Activated T-helper 9 cell treated with anti-CD3 and anti-CD28 coated beads, Interleukin-2, amount 50 U/mL, for 16 hours (primary cell): ENCODE results near the gene CLCN4.
A peak's percentile ranks its signal among the peaks of the same experiment; 100 is the strongest.

Experiments
- DNase-seq: peaks from one replicate; pipeline ENCODE4 v3.0.0-alpha.2; 2020; ENCODE audit warnings: low read depth

CLCN4 gene

DNA sequence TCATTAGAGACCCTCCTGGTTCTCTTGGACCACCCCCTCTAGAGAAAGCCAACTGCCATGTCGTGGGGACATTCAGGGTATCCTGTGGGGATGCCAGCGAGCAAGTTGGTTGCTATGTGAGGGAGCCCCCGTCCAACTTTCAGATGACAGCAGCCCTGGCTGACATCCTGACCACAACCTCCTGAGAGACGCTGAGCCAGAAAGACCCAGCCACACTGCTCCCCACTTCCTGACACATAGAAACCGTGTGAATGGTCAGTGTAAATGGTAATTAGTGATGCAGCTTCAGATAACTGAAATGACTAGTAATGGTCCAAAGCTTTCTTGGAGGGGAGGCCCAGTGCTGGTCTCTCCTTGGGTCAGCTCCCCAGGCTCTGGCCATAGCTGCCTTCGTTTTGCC is 10.8 kb downstream of the CLCN4 start:
- DNase-seq, result no peak

GRCh38 chrX:10168226-10168625 is 11.5 kb downstream of the CLCN4 start:
- DNase-seq, result no peak

- DNase-seq, result no peak
Observed at GRCh38 chrX:10169175-10169574, 12.4 kb downstream of the CLCN4 start.

GRCh38 chrX:10171249-10171648 is 14.5 kb downstream of the CLCN4 start:
- no peak for DNase-seq

DNA sequence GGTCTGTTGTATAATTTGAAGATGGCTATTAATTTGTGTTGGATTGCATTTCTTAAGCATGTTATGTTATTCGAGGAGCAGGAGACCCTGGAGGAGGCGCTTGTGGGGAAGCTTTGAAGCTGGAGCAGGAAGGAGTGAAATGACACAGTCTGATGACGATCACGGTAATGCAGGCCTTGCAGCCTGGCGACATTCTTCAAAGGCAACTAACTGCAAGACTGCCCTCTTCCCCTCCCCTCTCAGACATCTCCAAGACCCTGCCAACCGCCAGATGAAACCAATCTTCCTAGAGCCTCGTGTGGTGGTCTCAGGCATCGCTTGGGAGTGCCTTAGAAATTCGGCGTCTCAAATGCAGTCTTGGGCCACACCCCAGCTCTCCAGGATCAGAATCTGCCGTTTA is 16.1 kb downstream of the CLCN4 start:
- no peak for DNase-seq

GRCh38 chrX:10173331-10173900 is 16.6 kb downstream of the CLCN4 start:
- DNase-seq, result no peak

- DNase-seq, result no peak
Observed at GRCh38 chrX:10174051-10174450, 17.3 kb downstream of the CLCN4 start.

- DNase-seq, result no peak
Observed at GRCh38 chrX:10174810-10175209, 18.0 kb downstream of the CLCN4 start.

- DNase-seq, result no peak
Observed at GRCh38 chrX:10175319-10175871, 18.6 kb downstream of the CLCN4 start.

DNA sequence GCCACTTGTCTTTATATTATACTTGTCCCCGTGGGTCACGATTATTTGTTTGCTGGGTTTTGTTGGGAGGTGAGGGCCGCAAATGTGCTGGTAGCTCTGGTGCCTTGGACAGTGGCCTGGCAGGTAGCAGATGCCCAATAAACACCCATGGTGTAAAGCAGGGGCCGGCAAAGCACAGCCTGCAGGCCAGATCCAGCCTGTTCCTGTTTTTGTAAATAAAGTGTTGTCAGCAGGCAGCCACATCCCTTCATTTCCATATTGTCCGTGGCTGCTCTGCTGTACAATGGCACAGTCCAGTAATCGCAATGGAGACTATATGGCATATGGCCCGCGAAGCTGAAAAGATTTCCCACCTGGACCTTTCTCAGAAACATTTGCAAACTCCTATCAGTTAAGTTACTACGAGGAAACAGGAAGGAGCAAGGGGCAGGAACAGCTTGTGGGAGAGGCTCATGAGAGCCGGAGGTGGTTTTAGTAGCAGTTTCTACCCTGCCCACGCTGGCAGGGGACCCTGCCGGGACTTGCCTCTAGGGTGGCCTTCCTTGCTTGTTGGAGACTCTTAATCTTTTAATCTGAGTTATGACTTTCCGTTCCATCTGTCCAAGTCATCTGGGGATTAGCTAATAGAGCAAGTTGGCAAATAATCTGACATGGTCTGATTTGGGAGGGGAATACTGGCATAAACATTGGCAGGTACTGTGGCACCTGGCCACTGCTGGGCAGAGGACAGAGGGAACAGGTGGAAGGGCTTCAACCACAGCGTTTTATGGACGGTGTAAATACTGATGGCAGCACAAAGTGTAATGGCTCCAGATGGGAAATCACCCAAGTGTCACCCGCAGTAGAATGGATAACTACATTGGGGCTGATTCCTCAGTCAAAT is 19.6 kb downstream of the CLCN4 start:
- DNase-seq, result no peak

GRCh38 chrX:10177004-10177396 is 20.2 kb downstream of the CLCN4 start:
- no peak for DNase-seq

GRCh38 chrX:10177601-10178000 is 20.8 kb downstream of the CLCN4 start:
- no peak for DNase-seq

GRCh38 chrX:10178866-10179463 is 22.2 kb downstream of the CLCN4 start:
- no peak for DNase-seq

DNA sequence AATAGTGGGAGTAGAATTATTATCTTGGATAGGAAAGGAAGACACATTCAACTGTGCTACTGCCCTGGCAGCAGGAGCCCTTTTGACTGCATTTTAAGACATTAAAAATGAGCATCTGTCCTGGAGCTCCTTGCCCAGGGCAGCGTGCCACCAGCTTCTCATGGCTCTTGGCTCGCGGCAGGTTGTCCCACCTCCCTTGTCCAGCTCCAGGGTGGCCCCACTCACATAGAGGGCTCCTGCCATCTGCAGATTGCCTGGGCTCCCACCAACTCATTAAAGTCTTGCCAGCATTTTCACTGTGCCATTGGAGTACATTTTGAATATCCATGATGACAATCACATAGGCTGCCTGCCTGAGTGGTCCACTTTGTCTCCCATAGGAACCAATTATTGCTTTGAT is 27.0 kb downstream of the CLCN4 start:
- no peak for DNase-seq

DNA sequence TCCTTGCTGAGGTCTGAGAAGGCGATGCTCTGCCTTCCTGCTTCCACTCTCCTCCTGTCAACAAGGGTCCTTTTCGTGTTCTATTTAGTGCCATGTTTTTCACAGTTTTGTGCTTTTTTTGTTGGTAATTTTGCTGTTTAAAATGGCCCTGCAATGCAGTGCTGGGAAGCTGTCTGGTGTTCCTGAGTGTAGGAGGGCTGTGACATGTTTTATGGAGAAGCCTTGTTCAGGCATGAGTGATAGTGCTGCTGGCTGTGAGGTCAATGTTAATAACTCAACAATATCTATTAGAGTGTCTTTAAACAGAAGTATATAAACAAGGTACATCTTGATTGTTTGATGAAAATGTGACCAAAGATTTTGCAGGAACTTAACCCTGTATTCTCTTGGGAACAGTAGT is 27.6 kb downstream of the CLCN4 start:
- no peak for DNase-seq

GRCh38 chrX:10186355-10186754 is 29.6 kb downstream of the CLCN4 start:
- no peak for DNase-seq

- DNase-seq, result no peak
Observed at GRCh38 chrX:10187421-10187820, 30.6 kb downstream of the CLCN4 start.

DNA sequence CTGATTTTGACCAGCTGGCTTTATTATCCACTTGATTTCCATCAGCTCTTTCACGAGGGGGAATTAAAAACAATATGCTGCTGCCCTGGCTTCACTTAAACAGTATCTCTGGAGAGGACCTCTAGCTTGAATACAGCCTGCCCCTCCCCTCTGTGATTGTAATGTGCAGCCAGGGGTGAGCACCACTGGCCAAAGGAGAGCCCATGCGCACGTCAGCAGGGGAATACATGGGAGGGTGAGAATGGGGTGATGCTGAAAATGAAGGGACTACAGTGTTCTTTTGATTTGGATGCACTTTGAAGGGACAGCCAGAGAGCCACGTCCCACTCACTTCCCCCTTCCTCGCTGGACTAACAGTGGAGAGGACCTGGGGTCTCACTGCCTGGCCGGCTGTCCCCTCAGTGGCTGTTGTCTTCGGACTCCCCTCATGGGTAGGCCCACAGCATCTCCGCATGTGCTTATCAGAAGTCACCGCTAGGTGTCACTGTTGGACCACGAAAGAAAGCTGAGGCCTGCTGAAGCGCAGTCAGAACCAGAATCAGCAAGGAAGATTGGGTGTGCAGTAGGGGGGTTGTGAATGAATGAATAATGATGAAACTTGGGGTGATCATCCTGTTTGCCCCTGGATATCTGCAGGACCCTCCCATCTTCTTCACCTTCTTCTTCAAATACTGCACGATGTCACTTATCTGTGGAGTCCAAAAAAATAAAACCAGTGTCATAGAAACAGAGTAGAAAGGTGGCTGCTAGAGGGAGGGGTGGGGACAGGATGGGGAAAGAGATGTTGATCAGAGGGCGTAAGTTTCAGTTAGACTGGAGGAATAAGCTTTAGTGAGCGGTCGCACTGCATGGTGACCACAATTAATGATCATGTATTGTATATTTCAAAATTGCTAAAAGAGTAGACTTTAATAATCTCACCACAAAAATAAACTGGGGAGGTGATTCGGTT is 32.8 kb downstream of the CLCN4 start:
- peak; percentile 59 for DNase-seq

DNA sequence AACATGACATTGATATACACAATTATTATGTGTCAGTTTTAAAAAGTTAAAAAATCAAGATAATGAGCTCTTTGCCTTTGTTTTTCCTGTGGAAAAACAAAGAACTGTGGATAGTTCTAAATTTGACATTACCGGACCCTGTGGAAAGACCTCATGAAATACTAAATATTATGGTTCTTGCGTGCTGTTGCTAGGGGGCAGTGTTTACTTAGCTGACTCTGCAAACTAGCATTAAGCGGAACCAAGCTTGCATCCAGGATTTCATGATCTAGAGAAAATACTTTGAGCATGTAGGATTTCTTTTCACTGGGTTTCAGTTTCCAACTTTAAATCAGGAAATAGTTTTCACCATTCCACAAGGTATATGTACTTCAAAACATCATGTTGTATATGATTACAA is 33.6 kb downstream of the CLCN4 start:
- no peak for DNase-seq

DNA sequence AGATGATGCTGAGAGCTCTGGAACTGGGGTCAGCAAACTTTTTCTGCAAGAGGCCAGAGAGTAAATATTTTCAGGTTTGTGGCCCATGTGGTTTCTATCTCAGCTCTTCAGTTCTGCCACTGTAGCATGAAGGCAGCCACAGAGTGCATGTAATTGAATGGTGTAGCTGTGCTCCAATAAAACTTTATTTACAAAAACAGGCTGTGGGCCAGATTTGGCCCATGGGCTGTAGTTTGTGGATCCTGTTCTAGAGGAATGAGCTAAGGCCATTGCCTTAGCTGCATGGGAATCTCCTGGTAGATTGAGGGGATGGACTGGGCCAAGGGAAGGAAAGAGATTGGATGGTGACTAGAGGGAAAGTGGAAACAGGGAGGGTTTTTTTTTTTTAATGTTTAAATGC is 36.8 kb downstream of the CLCN4 start:
- DNase-seq, result no peak

GRCh38 chrX:10195425-10195824 is 38.6 kb downstream of the CLCN4 start:
- DNase-seq, result no peak

GRCh38 chrX:10195947-10196346 is 39.2 kb downstream of the CLCN4 start:
- DNase-seq, result no peak
